ENCODE results near the gene CST7. TPM values are rescaled to one million over a fixed set of nuclear protein-coding genes. Genes with fewer than 3 reads are reported as not detected.

The CST7 gene
- total RNA-seq, 1 donor from 2014 or later: 1.6 TPM

DNA sequence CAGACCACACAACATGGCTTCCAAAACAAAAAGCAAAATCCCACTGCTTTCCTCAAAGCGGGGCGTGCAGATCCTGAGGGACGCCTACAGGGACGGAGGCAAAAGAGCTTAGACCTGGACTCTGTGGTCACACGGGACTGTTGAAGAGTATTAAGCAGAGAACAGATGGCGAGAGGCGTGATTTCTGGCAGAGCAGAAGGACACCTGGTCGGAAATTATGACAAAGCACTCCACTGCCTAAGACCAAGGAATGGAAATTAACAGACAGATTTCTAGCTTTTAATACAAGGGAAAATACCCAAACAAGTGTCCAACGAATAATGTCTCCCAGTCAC lies 15.4 kb downstream of the CST7 start:
- DNase-seq (ENCODE audit: low spot score): no peak

DNA sequence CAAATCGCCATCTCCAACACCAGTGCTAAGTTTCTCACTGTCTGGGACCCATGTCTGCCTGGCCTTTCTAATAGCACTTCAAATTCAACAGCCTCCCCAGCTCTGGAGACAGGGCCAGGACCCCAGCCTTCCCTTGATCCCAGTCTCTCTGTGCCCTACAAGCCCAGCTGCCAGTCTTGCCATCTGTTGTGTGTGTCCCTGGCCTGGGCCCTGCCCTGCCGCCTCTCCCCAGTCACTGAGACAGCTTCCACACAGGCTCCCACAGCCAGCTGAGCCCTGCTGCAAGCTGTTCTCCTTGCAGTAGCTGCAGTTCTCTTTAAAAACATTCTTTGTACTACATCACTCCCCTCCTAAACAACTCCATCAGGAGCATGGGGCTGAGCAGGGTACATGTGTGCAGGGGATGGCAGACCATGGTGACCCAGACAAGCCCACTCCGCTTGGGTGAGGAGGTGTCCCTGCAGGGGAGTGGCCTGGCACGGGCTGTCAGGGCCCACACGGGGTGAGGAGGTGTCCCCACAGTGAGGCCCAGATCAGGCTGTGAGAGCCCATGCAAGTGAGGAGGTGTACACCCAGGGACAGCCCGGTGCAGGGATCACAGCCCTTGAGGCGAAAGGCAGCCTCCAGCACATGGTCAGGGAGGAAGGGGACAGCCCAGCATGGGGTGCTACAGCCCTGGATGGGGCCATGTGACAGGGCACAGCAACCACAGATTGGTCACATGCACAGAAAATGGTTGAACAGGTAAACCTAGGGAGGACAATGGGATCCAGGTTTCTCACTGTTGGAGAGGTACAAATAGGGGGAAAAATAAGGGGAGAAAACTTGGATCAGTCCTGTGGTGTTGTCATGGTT lies 16.2 kb downstream of the CST7 start:
- no peak for DNase-seq (ENCODE audit: low spot score)

DNA sequence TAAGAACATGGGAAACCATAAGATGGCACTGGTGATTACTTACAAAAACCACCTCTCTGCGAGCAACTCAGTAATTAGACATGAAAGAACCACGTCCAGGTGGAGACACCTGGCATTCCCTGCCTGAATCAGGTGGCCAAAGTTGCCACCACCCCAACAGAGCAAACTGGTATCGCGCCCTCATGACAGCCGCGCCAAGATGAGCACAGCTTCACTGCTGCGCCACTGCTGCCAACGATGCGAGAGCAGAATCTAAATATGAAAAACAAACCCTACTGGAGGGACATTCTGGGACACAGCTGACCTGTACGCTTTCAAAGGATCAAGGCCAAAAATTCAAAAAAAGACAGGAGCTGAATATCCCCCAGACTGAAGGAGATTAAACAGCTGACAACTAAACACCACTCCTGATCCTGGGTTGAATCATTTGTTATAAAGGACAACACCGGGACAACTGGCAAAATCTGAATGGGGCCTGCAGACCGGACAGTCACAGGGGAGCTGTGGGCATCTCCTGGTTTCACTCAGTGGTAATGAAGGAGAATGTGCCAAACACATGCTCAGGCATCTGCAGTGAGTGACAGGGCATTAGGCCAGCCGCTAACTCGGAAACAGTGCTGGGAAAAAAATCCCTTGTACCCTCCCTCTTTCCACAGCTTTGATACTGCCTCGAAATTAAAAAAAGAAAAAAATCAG lies 17.4 kb downstream of the CST7 start:
- peak; percentile 27 for DNase-seq (ENCODE audit: low spot score)

DNA sequence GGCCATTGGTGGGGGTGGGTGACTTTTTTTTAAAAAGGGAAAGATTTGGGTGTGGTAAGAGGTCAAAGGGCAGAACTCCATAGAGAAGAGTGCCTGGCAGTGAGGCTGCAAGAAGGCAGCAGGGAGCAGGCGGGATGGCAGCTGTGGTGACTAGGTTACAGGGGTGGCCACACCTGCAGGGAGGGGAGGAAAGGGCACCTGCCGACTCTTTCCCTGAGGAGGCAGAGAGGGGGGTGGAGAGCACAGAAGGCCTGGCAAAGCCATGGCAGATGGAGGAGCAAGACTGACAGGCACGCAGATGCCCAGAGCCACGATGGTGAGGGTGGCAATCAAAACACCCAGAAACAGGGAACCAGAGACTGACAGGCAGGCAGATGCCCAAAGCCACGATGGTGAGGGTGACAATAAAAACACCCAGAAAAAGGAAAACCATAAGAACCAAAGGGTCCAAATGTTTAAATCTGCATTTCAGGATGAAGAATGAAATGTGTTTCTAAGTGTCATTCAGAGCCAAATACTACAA lies 19.3 kb downstream of the CST7 start:
- no peak for DNase-seq (ENCODE audit: low spot score)

DNA sequence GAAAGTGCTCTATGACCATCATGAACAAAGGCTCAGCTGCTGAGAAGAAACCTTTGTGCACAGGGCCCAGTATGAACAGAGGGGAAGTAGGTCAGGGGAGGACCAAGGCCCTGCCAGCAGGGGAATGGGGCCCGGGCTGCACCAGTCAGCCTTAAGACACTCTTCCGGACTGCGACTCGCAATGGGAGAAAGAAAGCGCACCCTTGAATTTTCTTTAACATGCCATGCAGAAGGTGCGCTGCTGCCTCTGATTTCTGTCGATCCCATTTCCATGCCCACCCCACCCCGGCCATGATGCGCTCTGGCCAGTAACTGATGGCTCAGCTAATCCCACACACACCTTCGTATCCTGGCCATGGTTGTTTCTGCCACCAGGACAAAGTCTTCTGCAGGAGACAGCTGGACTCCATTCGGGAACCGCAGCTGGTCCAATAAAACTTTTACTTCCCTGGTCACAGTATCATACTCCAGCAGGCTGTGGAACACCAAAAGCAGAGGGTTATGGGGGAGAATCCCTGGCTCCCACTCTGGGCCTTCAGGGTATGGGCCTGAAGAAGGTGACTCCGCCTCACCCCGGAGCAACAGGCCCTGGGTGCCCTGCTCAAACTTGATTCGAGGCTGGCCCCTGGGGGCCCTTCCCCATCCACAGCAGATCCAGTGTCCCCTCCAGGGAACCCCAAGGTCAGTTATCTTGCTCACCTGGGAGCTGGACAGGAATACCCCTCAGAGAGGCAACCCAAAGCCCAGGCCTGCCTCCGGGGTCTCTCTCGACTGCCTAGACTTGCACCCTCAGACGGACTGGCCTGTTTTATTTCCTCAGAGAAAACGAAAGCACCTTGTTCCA lies 20.3 kb downstream of the CST7 start:
- DNase-seq (ENCODE audit: low spot score): peak; percentile 30

DNA sequence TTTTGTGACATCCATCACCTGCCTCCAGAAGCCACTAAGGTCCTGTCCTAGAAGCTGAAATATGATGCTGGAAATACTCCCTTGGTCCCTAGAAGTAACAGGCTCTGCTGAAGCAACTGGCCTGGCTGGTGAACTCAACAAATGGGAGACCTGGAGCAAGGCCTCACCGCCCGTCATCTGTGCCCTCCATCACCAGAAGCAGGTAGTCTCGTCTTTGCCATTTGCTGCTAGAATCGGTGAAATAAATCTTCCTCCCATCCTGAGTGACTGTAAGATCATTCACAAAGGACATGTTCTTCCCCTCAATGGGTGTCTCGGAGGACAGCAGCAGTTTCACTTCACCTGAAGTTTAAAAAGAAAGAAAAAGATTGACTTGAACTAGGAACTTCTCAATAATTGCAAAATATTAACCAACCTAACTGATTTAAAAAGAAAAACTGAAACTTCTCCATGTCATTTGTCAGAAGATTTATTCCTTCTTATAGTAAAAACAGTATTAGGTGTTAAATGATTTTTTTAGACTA lies 21.0 kb downstream of the CST7 start:
- no peak for DNase-seq (ENCODE audit: low spot score)

DNA sequence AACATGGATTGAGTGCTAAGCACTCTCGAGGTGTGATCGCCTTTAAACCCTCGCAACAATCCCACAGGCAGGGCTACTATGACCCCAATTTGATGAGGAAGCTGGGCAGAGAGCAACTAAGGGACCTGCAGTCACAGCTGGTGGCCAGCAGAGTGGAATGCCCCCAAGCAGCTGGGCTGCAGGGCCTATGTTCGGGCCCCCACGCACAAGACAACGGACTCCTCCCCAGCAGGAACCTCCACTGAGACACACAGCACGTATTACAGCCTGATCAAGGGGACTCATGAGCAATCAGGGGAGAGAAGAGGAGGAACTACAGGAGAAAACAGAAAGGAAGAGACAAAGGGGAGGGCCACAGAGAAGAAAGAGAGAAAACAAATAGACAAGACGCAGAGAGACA lies 21.7 kb downstream of the CST7 start:
- peak; percentile 28 for DNase-seq (ENCODE audit: low spot score)

DNA sequence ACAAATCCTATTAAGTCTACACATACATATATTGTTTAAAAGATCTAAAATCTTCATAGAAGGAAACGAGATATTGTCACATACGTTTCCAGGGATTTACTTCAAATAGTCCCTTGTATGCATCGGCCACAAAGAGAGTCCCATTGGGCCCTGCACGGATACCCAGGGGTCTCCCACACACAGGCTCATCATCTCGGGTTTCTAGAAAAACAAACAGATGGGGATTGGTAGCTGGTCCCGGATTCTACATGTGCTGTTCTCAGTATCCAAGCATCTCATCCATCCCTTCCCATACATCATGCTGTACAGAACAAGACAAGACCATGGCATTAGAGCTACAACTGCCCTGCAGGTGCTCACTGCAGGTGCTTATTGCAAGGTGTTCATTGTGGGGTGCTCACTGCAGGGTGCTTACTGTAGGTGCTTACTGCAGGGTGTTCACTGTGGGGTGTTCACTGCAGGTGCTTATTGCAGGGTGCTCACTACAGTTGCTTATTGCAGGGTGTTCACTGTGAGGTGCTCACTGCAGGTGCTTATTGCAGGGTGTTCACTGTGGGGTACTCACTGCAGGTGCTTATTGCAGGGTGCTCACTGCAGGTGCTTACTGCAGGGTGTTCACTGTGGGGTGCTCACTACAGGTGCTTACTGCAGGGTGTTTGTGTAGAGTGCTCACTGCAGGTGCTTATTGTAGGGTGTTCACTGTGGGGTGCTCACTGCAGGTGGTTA lies 22.5 kb downstream of the CST7 start:
- no peak for DNase-seq (ENCODE audit: low spot score)

DNA sequence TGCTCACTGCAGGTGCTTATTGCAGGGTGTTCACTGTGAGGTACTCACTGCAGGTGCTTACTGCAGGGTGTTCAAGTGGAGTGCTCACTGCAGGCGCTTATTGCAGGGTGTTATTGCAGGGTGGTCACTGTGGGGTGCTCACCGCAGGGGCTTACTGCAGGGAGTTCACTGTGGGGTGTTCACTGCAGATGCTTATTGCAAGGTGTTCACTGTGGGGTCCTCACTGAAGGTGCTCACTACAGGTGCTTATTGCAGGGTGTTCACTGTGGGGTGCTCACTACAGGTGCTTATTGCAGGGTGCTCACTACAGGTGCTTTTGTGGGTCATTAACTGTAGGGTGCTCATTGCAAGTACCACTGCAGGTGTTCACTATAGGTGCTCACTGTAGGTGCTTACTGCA lies 23.3 kb downstream of the CST7 start:
- no peak for DNase-seq (ENCODE audit: low spot score)

DNA sequence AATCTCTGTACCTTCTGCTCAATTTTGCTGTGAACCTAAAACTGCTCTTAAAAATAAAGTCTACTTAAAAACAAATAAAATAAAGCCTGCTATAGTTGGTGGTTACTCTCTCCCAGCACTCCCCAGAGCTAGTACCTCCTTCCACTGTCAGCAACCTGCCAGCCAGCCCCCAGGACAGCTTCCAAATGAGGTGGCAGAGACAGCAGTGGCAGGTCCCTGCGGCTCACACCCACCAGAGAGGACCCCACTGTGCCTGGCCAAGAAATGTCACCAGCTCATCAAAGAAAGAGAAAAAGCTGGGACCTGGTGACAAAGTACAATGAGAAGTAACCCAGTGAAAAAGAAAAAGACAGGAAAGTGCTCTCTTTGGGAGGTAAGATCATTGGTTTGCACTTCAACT lies 28.3 kb downstream of the CST7 start:
- peak; percentile 25 for DNase-seq (ENCODE audit: low spot score)

DNA sequence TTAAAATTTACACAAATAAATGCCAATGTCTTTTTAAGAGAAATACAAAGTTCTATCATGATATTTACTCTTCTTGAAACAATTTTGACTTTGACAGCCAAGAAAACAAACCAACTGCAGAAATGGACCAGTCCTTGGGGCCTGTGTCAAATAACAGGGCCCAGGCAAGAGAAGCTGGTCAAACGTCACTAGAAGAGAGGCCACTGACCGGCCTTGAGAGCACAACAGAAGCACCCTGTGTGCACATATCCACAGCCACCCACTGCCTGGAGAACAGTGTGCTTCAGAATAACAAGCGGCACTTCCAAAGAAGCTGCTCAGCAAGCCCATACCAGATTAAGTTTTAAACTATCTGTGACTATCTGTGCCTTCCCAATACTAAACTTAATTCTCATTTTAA lies 28.7 kb downstream of the CST7 start:
- DNase-seq (ENCODE audit: low spot score): no peak

DNA sequence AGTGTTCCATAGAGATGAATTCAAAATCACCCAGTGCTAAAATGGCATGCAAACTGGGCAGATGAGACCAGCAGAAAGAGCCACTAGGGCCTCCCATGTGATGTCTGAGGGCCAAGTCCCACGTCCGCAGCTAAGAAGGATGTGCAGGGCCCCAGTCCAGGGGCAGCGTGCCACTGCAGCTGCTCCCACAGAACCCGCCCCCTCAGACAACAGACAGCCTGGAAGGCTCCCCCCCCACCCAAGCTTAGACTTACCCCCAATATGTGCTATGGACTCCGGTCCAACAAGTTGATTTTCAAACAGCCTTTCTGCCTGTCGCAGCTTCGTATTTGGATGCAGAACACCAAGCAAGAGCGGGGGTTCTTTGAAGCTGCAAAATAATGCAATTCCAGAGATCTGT lies 29.4 kb downstream of the CST7 start:
- DNase-seq (ENCODE audit: low spot score): no peak

DNA sequence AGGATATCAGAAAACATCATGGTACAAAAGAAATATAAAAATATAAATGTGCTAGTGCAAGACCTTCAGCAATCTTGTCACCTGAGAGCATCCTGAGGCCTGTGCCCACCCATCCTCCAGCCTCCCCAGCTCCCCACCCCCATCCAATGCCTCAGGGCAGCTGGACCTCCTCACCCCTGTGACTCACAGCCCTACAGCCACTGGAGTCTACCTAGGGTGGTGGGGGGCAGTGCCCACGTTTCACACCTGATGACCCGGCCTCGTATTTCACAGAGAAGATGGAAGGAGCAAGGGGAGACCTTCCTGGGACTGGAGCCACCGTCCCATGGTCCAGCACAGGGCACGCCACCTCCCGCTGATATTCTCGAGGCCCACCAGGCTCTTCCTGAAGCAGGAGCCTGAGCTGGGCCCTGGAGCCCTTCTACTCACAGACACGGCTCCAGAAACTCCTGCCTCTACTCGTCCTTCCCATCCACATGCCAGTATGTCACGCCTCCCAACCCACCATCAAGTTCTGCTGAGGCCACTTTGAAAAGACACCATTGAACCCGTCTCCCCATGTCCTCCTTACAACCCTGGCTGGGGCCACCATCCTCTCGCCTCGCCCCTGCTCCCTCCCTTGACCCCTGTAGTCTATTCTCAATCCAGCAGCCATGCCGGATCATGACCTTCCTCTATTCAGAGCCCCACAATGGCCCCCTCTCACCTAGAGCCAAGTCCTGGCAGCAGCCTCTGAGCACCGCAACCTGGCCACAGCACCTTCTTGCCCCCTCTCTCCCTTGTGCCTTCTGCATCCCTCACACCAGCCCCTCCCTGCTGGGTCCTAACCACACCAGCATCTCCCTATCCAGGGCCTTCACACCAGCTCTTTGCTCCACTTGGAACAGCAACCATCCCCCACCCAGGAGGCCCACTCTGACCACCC lies 30.2 kb downstream of the CST7 start:
- peak; percentile 22 for DNase-seq (ENCODE audit: low spot score)

DNA sequence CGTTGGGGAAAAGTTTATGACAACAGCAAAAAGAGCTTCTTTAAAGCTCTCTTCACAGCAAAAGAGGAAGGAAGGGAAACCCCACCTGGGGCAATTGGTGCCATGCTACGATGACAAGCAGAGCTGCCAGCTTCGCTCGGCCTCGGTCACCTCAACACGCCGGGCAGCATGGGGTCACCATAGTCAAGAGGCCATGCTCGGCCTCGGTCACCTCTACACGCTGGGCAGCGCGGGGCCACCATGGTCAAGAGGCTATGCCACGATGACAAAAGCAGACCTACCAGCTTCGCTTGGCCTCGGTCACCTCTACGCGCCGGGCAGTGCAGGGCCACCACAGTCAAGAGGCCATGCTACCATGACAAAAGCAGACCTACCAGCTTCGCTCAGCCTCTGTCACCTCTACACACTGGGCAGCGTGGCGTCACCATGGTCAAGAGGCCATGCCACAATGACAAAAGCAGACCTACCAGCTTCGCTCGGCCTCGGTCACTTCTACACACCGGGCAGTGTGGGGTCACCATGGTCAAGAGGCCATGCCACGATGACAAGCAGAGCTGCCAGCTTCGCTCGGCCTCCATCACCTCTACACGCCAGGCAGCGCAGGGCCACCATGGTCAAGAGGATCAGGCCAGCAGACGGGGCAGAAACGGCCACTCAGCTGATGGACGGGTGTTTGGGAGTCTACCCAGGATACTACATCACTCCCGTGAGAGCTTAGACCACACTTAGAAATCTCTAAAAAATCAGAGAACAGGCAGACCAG lies 31.4 kb downstream of the CST7 start:
- peak; percentile 34 for DNase-seq (ENCODE audit: low spot score)

DNA sequence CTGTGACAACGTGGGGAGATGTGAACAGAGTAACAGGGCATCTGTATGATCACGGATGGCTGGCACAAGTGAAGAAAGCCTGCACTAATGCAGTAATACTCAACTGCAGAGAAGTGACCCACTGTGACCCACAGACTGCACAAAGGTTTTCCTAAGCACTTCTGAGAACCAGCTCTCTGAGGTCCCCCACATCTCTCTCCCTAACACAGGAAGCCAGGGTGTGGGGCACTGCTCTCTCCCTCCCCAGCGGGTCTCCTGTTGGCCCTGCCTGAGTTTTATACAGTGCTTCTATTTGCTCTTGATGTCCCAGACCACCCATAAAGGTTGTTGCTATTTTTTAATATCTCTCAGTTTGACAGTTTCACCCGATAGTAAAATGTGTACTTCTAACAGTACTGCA lies 32.2 kb downstream of the CST7 start:
- DNase-seq (ENCODE audit: low spot score): no peak

DNA sequence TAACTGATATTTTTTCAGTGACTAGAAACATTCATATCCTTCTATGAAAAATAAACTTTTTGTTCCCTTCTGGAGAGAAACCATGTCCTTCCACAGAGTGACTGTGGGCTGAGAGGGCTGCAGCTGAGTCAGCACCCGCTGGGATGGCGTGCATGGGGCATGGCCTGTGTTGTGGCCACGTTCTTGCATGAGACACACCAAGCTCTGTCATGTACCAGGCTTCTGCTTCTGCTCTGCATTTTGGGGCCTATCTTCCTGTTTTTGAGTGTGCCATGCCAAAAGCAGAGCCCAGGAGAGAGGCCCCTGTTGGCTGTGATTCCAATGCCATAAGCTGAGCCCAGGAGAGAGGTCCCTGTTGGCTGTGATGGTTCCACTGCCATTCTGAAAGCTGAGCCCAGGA lies 32.7 kb downstream of the CST7 start:
- DNase-seq (ENCODE audit: low spot score): peak; percentile 43

DNA sequence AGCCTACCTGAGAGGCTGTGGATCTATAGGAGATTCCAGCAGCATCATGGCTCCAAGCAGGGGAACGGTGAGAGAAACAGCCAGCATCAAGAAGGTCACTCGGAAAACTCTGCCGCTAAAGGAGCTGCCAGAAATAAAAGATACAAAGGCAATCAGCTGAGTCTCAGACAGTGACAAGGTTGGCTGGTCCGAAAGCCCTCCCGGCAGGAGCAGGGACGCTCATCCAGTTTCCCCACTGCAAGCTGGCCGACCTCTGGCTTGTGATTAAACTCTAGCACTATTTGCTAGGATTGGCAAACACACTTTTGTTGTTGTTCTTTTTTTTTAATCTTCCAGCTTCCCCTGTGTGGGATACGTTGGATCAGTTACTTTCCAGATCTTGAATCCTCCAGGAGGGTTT lies 34.8 kb downstream of the CST7 start:
- DNase-seq (ENCODE audit: low spot score): no peak

DNA sequence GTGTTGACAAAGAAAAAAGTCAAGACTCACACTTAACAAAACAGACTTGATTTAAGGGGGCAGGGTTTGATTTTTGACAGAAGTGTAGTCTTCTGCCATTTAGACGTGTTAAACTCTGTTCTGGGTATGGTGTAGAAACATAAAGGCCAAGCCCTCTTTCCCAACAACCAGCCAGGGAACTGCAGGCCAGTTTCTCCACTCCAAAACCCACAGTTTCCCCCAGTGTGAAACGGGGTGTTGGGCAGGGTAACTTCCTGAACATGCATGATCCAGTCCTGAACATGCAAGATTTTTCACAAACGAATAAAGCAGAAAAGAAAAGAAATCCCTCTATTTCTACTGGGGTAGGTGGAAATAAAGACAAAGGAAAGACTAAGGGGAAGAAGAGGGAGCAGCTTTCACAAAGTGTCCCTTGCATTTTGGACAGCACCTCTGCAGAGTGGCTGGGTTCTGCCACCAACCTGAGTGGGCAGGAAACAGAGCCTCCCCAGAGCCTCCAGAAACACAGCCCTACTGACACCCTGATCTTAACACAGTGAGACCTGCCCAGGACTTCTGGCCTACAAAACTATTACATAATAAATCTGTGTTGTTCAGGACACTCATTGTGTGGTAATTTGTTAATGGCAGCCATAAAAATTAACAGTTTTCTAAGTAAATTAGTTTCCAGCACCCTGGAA lies 36.0 kb downstream of the CST7 start:
- DNase-seq (ENCODE audit: low spot score): peak; percentile 41

DNA sequence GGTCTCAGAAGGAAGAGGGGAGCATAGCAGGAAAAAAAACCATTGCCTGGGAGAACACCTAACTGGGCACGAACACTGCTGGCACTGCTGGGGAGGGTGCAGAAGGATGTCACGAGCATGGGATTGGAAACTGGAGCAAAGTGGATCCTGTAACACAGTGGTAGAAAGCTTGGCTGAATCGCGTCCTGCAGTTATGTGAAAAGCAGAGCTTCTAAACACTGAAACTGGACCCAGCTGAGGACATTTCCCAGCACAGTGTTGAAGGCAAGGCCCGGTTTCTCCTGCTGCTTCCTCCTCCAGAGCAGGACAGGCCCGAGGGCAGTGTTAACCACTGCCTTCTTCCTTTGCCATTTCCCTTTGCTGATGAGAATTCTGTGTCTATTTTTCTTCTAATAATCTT lies 36.7 kb downstream of the CST7 start:
- peak; percentile 27 for DNase-seq (ENCODE audit: low spot score)

Measured in ureter (tissue), 1 donor.